ENCODE measurements around the gene VPS35. TPM values are rescaled to one million over a fixed set of nuclear protein-coding genes. Genes with fewer than 3 reads are reported as not detected.
A peak's percentile ranks its signal among the peaks of the same experiment; 100 is the strongest.

VPS35 gene
- total RNA-seq, 1 donor, result 159 TPM

DNA sequence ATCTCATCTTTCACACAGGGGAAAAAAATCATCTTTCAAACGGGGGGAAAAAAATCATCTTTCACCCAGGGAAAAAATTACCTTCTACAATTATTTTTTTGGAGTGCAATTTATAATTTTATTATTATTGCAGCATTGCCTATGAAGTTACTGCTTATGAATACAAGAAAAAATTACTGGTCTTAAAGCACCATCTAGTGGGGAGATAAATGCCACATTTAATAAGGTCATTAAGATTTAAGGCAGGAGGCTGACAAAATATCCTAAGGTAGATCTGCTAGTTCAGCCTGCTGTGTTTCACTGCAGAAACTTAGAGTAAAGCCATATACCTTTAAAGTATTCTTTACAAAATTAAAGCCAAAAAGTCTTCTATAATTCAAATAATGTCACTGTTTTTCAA lies 81.4 kb downstream of the VPS35 start:
- Histone ChIP-seq H2AFZ (ENCODE audit: low read length) (no peak overlapping the region), H3K4me1 (ENCODE audit: insufficient read depth, low read length) (no peaks in the 10 kb centered on the region), H3K4me2 (ENCODE audit: insufficient read depth, low read length) (no peak overlapping the region), H3K4me3 (ENCODE audit: insufficient read depth, low read length) (no peak overlapping the region), H3K27ac (ENCODE audit: low read depth, low read length) (no peak overlapping the region), H3K27me3 (ENCODE audit: insufficient read depth, low read length) (no peaks in the 10 kb centered on the region), H3K9me3 (ENCODE audit: low read depth, low read length) (no peaks in the 10 kb centered on the region), H3K36me3 (ENCODE audit: insufficient read depth, low read length) (peaks cover 9% of the 10 kb centered on the region), H4K20me1 (ENCODE audit: insufficient read depth, low read length) (no peaks in the 10 kb centered on the region), H3K79me2 (ENCODE audit: insufficient read depth, low read length) (peaks cover 9% of the 10 kb centered on the region)
- no peak for DNase-seq (ENCODE audit: insufficient read length, low spot score, missing footprints)
- TF ChIP-seq, protein P1, sequence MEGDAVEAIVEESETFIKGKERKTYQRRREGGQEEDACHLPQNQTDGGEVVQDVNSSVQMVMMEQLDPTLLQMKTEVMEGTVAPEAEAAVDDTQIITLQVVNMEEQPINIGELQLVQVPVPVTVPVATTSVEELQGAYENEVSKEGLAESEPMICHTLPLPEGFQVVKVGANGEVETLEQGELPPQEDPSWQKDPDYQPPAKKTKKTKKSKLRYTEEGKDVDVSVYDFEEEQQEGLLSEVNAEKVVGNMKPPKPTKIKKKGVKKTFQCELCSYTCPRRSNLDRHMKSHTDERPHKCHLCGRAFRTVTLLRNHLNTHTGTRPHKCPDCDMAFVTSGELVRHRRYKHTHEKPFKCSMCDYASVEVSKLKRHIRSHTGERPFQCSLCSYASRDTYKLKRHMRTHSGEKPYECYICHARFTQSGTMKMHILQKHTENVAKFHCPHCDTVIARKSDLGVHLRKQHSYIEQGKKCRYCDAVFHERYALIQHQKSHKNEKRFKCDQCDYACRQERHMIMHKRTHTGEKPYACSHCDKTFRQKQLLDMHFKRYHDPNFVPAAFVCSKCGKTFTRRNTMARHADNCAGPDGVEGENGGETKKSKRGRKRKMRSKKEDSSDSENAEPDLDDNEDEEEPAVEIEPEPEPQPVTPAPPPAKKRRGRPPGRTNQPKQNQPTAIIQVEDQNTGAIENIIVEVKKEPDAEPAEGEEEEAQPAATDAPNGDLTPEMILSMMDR (IDR thresholded peaks at IDR 0.05; ENCODE audit: extremely low read depth, low read depth, low read length), result peak; percentile 44

DNA sequence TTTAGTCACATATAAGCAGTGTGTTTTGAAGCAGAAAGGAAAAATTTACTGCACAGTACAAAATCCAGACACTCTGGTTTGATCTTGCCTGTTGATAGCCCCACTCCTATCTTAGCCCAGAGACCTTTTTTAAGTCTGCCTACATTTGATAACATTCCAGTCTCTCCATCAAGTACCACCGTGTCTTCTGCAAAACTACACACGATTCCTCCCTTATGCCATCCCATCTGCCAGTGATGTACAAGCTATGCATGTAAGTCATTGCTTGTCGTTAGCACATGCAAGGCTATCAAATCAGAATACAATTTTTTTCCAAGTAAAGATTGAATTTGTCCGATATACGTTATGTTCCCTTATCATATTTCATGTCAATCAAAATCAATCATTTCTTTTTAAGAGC lies 82.7 kb downstream of the VPS35 start:
- peak overlapping the region; percentile 27 for H2AFZ ChIP-seq (ENCODE audit: low read length)
- H3K4me3 ChIP-seq (ENCODE audit: insufficient read depth, low read length), result no peak overlapping the region
- no peak overlapping the region for H3K4me2 ChIP-seq (ENCODE audit: insufficient read depth, low read length)
- no peaks in the 10 kb centered on the region for H3K9me3 ChIP-seq (ENCODE audit: low read depth, low read length)
- H3K4me1 ChIP-seq (ENCODE audit: insufficient read depth, low read length), result no peaks in the 10 kb centered on the region
- TF ChIP-seq, protein P1 (IDR thresholded peaks at IDR 0.05; ENCODE audit: extremely low read depth, low read depth, low read length), result no peak
- no peak for DNase-seq (ENCODE audit: insufficient read length, low spot score, missing footprints)
- H4K20me1 ChIP-seq (ENCODE audit: insufficient read depth, low read length), result no peaks in the 10 kb centered on the region
- H3K36me3 ChIP-seq (ENCODE audit: insufficient read depth, low read length), result peaks cover 9% of the 10 kb centered on the region
- no peak overlapping the region for H3K27ac ChIP-seq (ENCODE audit: low read depth, low read length)
- peaks cover 2% of the 10 kb centered on the region for H3K79me2 ChIP-seq (ENCODE audit: insufficient read depth, low read length)
- no peaks in the 10 kb centered on the region for H3K27me3 ChIP-seq (ENCODE audit: insufficient read depth, low read length)

Other genes starting within 250 kb of the VPS35 start
- gene SHCBP1, start 67.8 kb downstream of the VPS35 start, total RNA-seq, result 1.8 and 2.7 TPM in 2 replicates
- 2.7 and 4.0 TPM in 2 replicates for gene ORC6, start 481 bp upstream of the VPS35 start, total RNA-seq
- under 0.01 and 0.29 TPM in 2 replicates for gene MYLK3, start 59.2 kb upstream of the VPS35 start, total RNA-seq
- 7.7 and 9.8 TPM in 2 replicates for gene C16orf87, start 142.0 kb upstream of the VPS35 start, total RNA-seq
- gene GPT2, start 195.2 kb upstream of the VPS35 start, total RNA-seq, result 15.3 and 15.6 TPM in 2 replicates

Data from osteoblast (primary cell).